IMR-90 (cell line): ENCODE data around the gene ZC3H14. TPM values are rescaled to one million over a fixed set of nuclear protein-coding genes. Genes with fewer than 3 reads are reported as not detected.
A peak's percentile ranks its signal among the peaks of the same experiment; 100 is the strongest.

ENCODE experiments used
- ATAC-seq: fragments of 200-7000 bp; cut with Tn5 transposase; 2 replicates; pipeline ENCODE4 v1.9.1; 2020; ENCODE audit warnings: low read depth, mild to moderate bottlenecking, moderate library complexity
- BruUV-seq: library from RNA; stranded (reverse); fragments of 400-500 nt; replicated peaks from 2 replicates; lab custom pipeline; 2021; lab: Mats Ljungman, UMichigan
- CTCF ChIA-PET: fragments of 300-600 bp; formaldehyde crosslinking; extraction: SDS; loops from one replicate; lab custom pipeline; 2021; ENCODE audit warnings: antibody characterized with exemption; lab: Yijun Ruan, JAX
- POLR2A ChIA-PET: fragments of 300-600 bp; sonication (Branson Sonifier 250); formaldehyde crosslinking; loops from one replicate; lab custom pipeline; 2022; ENCODE audit warnings: antibody characterized with exemption; ENCODE audit not compliant: unreplicated experiment; lab: Charles Lee
- DNase-seq: peaks from one replicate; pipeline ENCODE4 v3.0.0; 2013
- H2AFZ ChIP-seq: replicated peaks from 2 replicates; pipeline ENCODE3; 2013; ENCODE audit warnings: low read length, mild to moderate bottlenecking; ENCODE audit not compliant: poor library complexity
- H2AK5ac ChIP-seq: 2 replicates; pipeline ENCODE4 v1.6.1; 2013; ENCODE audit warnings: low read depth, low read length, inconsistent platforms
- H2AK9ac ChIP-seq: replicated peaks from 2 replicates; pipeline ENCODE3; 2013; ENCODE audit warnings: mild to moderate bottlenecking, low read depth, low read length, moderate library complexity; ENCODE audit not compliant: poor library complexity
- H2BK120ac ChIP-seq: 2 replicates; pipeline ENCODE4 v1.6.1; 2013; ENCODE audit warnings: low read depth, low read length, inconsistent platforms
- H2BK15ac ChIP-seq: 3 replicates; pipeline ENCODE4 v1.6.1; 2013; ENCODE audit warnings: low read depth, low read length, inconsistent platforms
- H2BK20ac ChIP-seq: 2 replicates; pipeline ENCODE4 v1.6.1; 2013; ENCODE audit warnings: low read depth, mild to moderate bottlenecking, inconsistent platforms, low read length, moderate library complexity
- H2BK5ac ChIP-seq: 2 replicates; pipeline ENCODE4 v1.6.1; 2013; ENCODE audit warnings: mild to moderate bottlenecking, low read depth, low read length, inconsistent platforms; ENCODE audit not compliant: poor library complexity, severe bottlenecking
- H3K14ac ChIP-seq: replicated peaks from 2 replicates; pipeline ENCODE4 v1.6.1; 2013; ENCODE audit warnings: low read depth, low read length, inconsistent platforms
- H3K18ac ChIP-seq: 2 replicates; pipeline ENCODE4 v1.6.1; 2013; ENCODE audit warnings: low read depth, low read length, control low read depth
- H3K23ac ChIP-seq: 2 replicates; pipeline ENCODE4 v1.6.1; 2013; ENCODE audit warnings: low read depth, low read length, inconsistent platforms
- H3K27ac ChIP-seq: 2 replicates; pipeline ENCODE4 v1.5.1; 2013; ENCODE audit warnings: mild to moderate bottlenecking, control low read depth, low read length; ENCODE audit not compliant: insufficient read depth
- H3K27me3 ChIP-seq: 2 replicates; pipeline ENCODE4 v1.6.1; 2013; ENCODE audit warnings: low read length; ENCODE audit not compliant: control insufficient read depth, insufficient read depth
- H3K36me3 ChIP-seq: 2 replicates; pipeline ENCODE4 v1.6.1; 2013; ENCODE audit warnings: low read length, mixed read lengths; ENCODE audit not compliant: control insufficient read depth, insufficient read depth
- H3K4ac ChIP-seq: 2 replicates; pipeline ENCODE4 v1.6.1; 2013; ENCODE audit warnings: low read depth, low read length, inconsistent platforms
- H3K4me1 ChIP-seq: 2 replicates; pipeline ENCODE4 v1.6.1; 2013; ENCODE audit warnings: low read length, mixed read lengths; ENCODE audit not compliant: control insufficient read depth, insufficient read depth
- H3K4me2 ChIP-seq: 2 replicates; pipeline ENCODE4 v1.6.1; 2013; ENCODE audit warnings: low read depth, mild to moderate bottlenecking, control low read depth, low read length, moderate library complexity
- H3K4me3 ChIP-seq: 2 replicates; pipeline ENCODE4 v1.5.1; 2013; ENCODE audit warnings: low read depth, mild to moderate bottlenecking, control low read depth, low read length, moderate library complexity; ENCODE audit not compliant: insufficient read depth
- H3K56ac ChIP-seq: 2 replicates; pipeline ENCODE4 v1.6.1; 2013; ENCODE audit warnings: low read length, inconsistent platforms; ENCODE audit not compliant: insufficient read depth; ENCODE audit errors: extremely low read depth
- H3K79me1 ChIP-seq, 2 experiments: 2 replicates each; pipeline ENCODE4 v1.6.1; 2013; ENCODE audit warnings: low read length in 2 of 2, inconsistent platforms in 1 of 2, low read depth in 1 of 2
- H3K9ac ChIP-seq: 2 replicates; pipeline ENCODE4 v1.6.1; 2013; ENCODE audit warnings: low read depth, low read length, control low read depth
- H3K9me1 ChIP-seq: 2 replicates; pipeline ENCODE4 v1.6.1; 2013; ENCODE audit warnings: low read length, inconsistent platforms; ENCODE audit not compliant: insufficient read depth
- H3K9me3 ChIP-seq: 2 replicates; pipeline ENCODE4 v1.6.1; 2013; ENCODE audit warnings: low read length; ENCODE audit not compliant: control insufficient read depth, insufficient read depth
- H4K20me1 ChIP-seq: 2 replicates; pipeline ENCODE4 v1.6.1; 2013; ENCODE audit warnings: low read length, inconsistent platforms; ENCODE audit not compliant: insufficient read depth
- H4K5ac ChIP-seq: 2 replicates; pipeline ENCODE4 v1.6.1; 2013; ENCODE audit warnings: mild to moderate bottlenecking, low read depth, low read length, control low read depth
- H4K8ac ChIP-seq, 2 experiments: 2 replicates each; pipeline ENCODE4 v1.6.1; 2013; ENCODE audit warnings: low read depth in 2 of 2, low read length in 2 of 2, control low read depth in 1 of 2, inconsistent platforms in 1 of 2
- H4K91ac ChIP-seq: 2 replicates; pipeline ENCODE4 v1.6.1; 2013; ENCODE audit warnings: low read depth, low read length, inconsistent platforms; ENCODE audit not compliant: insufficient read depth
- CEBPB ChIP-seq: IDR thresholded peaks from 2 replicates; pipeline ENCODE4 v1.6.1; 2012; ENCODE audit warnings: low read depth, low read length, improper control_type of control experiment
- FOS ChIP-seq: fragments of 150-350 bp; IDR thresholded peaks from 2 replicates; pipeline ENCODE4 v1.6.1; 2016; ENCODE audit warnings: low read depth, low read length
- RFX5 ChIP-seq: IDR thresholded peaks from 2 replicates; pipeline ENCODE4 v1.8.0; 2012; ENCODE audit warnings: low read depth, mild to moderate bottlenecking, low read length, moderate library complexity
- SMC3 ChIP-seq: fragments of 150-350 bp; IDR thresholded peaks from 2 replicates; pipeline ENCODE4 v1.6.1; 2016; ENCODE audit warnings: low read depth, mild to moderate bottlenecking, antibody characterized with exemption, low read length, moderate library complexity
- USF2 ChIP-seq: fragments of 150-350 bp; IDR thresholded peaks from 2 replicates; pipeline ENCODE4 v1.6.1; 2017; ENCODE audit warnings: mild to moderate bottlenecking, antibody characterized with exemption, low read length, low read depth
- WGBS, 2 experiments: methylation state at CpG; one replicate each; pipeline versions ENCODE4 v1.1.5 to v1.1.7; 2013; ENCODE audit warnings: missing lambda C conversion rate in 2 of 2; ENCODE audit not compliant: insufficient read length in 1 of 2; ENCODE audit errors: extremely low coverage in 2 of 2; 5-methylcytosine and 5-hydroxymethylcytosine counted together
- dilution Hi-C: fragments of 300-500 bp; cut with HindIII; formaldehyde crosslinking; loops from one replicate; pipeline ENCODE4 v1.14.3; 2018; ENCODE audit warnings: low sequenced_read_pairs; ENCODE audit not compliant: unreplicated experiment
- in situ Hi-C: fragments of 300-500 bp; cut with MboI; formaldehyde crosslinking; loops from 3 replicates; pipeline ENCODE4 v1.14.3; 2019; ENCODE audit warnings: low sequenced_read_pairs, inconsistent platforms, mixed read lengths
- intact Hi-C: fragments of 100-400 bp; cut with micrococcal nuclease; formaldehyde crosslinking; loops from 2 replicates; pipeline ENCODE4 v1.10.0; 2022
- polyA plus RNA-seq, 3 experiments: library from polyadenylated mRNA; depleted of rRNA; stranded (reverse); fragments of >200 nt; gene quantifications; 2 replicates each; pipeline ENCODE4 v1.2.3, GENCODE V29; 2012; ENCODE audit warnings: low replicate concordance in 1 of 3
- total RNA-seq: library from RNA; depleted of rRNA; stranded (reverse); fragments of >200 nt; gene quantifications from 2 replicates; pipeline ENCODE4 v1.2.3, GENCODE V29; 2012

ZC3H14 gene
- total and polyA plus RNA-seq, 2 of the 4 experiments (the other 2 are of a cell fraction), result 72.5 to 111 TPM

GRCh38 chr14:88550078-88550477, 12.8 kb upstream of the ZC3H14 start:
- H4K5ac ChIP-seq, result no peak overlapping the region
- ChIA-PET CTCF (no interaction called here), POLR2A (no interaction called here)
- peaks cover 25% of the 10 kb centered on the region for H3K36me3 ChIP-seq
- no peak overlapping the region for H2BK5ac ChIP-seq
- H4K20me1 ChIP-seq, result peaks cover 43% of the 10 kb centered on the region; the same call in 1 of the 2 replicates
- no peak overlapping the region for H2AFZ ChIP-seq
- no peak overlapping the region for H4K8ac ChIP-seq
- no peak overlapping the region for H2BK20ac ChIP-seq
- H3K27ac ChIP-seq, result no peak overlapping the region
- H4K91ac ChIP-seq, result no peak overlapping the region
- dilution Hi-C loops (no loop called here), in situ Hi-C loops (loop anchor here (10.0 kb wide), 2 partner anchors 165 to 355 kb away; partner anchors contain the start of gene SPATA7), intact Hi-C loops (no loop called here)
- no peak overlapping the region for H2BK120ac ChIP-seq
- peaks cover 4% of the 10 kb centered on the region; the same call in 1 of the 2 replicates for H3K4me1 ChIP-seq
- no peaks in the 10 kb centered on the region for H3K9me3 ChIP-seq
- H3K4me2 ChIP-seq, result no peak overlapping the region
- H2AK9ac ChIP-seq, result peak overlapping the region; percentile 40
- DNase-seq (no peak), ATAC-seq (no peak)
- no peak overlapping the region for H3K56ac ChIP-seq
- H3K18ac ChIP-seq, result no peak overlapping the region
- no peak overlapping the region for H3K4ac ChIP-seq
- H3K23ac ChIP-seq, result no peak overlapping the region
- no peak overlapping the region for H3K9ac ChIP-seq
- no peaks in the 10 kb centered on the region for H3K27me3 ChIP-seq
- peaks cover 32 to 67% of the 10 kb centered on the region in 2 experiments for H3K79me1 ChIP-seq
- H3K14ac ChIP-seq, result no peak overlapping the region
- TF ChIP-seq SMC3 (no peak), USF2 (no peak), CEBPB (no peak), RFX5 (no peak), FOS (no peak)
- no peak overlapping the region for H2AK5ac ChIP-seq
- no peak overlapping the region for H2BK15ac ChIP-seq
- WGBS, 2 experiments, result 98% methylated on average over 10 of the region's 15 CpGs; no CpG with 5 or more reads in 1 of the 2 experiments
- no TSS peak for BruUV-seq
- H3K9me1 ChIP-seq, result no peaks in the 10 kb centered on the region; the same call in 1 of the 2 replicates
- H3K4me3 ChIP-seq, result no peak overlapping the region
